ENCODE measurements around the gene CFAP299.
"Not testable (repeated sequence)": the region's sequence is repeated elsewhere in the genome, so short reads cannot be mapped to it uniquely, and the experiment has no call there.

Gene CFAP299

GRCh38 chr4:80776168-80776567, 440.6 kb downstream of the CFAP299 start:
- DNase-seq (ENCODE audit: low read depth): no peak
- H3K4me3 ChIP-seq (ENCODE audit: low read depth, low read length): no peak overlapping the region
- no peak for TF ChIP-seq CTCF (IDR thresholded peaks at IDR 0.05; ENCODE audit: control insufficient read depth, extremely low read depth, insufficient read depth)

- H3K4me3 ChIP-seq (ENCODE audit: low read depth, low read length): no peak overlapping the region
- DNase-seq (ENCODE audit: low read depth): no peak
- TF ChIP-seq CTCF (IDR thresholded peaks at IDR 0.05; ENCODE audit: control insufficient read depth, extremely low read depth, insufficient read depth): no peak
These were observed 445.9 kb downstream of the CFAP299 start for GRCh38 chr4:80781431-80781830.

DNA sequence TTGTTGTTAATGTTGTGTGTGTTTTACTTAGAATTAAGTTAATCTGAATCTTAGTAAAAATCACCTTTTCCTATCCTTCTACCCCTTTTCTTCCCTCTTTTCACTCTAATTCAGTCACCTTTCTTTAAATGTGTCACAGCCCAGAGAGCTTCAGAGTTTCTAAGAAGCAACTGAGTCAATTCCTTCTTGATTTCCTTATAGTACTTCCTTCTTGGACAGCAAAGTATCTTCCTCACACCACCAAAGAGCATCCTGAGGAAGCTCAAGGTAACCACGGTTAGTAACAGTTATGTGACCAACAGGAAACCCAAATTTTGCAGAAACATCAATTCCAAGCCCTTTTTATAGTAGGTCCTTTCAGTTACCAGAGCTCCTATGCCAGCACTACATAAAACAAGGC, 451.8 kb downstream of the CFAP299 start:
- no peak overlapping the region for H3K4me3 ChIP-seq (ENCODE audit: low read depth, low read length)
- no peak for TF ChIP-seq CTCF (IDR thresholded peaks at IDR 0.05; ENCODE audit: control insufficient read depth, extremely low read depth, insufficient read depth)
- no peak for DNase-seq (ENCODE audit: low read depth)

GRCh38 chr4:80788798-80789197, 453.3 kb downstream of the CFAP299 start:
- H3K4me3 ChIP-seq (ENCODE audit: low read depth, low read length): no peak overlapping the region
- no peak for TF ChIP-seq CTCF (IDR thresholded peaks at IDR 0.05; ENCODE audit: control insufficient read depth, extremely low read depth, insufficient read depth)
- DNase-seq (ENCODE audit: low read depth): no peak

DNA sequence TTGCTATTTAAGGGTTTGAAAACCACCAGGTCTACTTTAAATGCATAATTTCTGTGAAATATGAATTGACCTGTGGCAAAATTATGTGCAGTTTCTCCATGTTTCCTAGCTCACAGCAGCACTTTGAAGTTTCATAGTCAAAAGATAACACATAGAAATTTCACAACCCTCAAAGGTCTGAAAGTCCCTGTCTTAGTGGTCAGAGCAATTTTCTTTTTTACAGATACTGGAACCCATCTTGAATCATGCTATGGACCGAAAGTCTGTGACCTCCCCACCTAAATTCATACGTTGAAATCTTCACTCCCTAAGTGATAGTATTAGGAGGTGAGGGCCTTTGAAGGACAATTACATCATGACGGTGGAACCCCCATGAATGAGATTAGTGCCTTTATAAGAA, 454.6 kb downstream of the CFAP299 start:
- no peak overlapping the region for H3K4me3 ChIP-seq (ENCODE audit: low read depth, low read length)
- no peak for TF ChIP-seq CTCF (IDR thresholded peaks at IDR 0.05; ENCODE audit: control insufficient read depth, extremely low read depth, insufficient read depth)
- no peak for DNase-seq (ENCODE audit: low read depth)

DNA sequence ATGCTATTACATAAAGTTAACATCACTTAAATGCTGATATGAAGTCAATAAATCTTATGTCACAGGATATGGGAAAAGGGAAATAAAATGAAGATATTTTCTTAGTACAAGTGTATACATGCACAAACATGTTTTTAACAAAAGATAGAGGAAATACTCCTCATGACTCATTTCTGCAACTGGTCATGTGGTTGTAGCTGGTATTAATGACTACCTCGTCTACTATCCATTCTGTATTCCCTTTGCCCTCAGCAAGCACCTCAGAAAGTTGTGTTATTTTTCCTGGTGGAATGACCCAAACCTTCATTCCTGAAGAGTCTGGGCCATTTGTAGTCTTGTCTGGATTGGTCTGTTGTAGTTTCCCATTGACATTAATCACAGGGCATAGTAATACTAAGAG, 458.1 kb downstream of the CFAP299 start:
- H3K4me3 ChIP-seq (ENCODE audit: low read depth, low read length); DNase-seq (ENCODE audit: low read depth): not testable (repeated sequence)

DNA sequence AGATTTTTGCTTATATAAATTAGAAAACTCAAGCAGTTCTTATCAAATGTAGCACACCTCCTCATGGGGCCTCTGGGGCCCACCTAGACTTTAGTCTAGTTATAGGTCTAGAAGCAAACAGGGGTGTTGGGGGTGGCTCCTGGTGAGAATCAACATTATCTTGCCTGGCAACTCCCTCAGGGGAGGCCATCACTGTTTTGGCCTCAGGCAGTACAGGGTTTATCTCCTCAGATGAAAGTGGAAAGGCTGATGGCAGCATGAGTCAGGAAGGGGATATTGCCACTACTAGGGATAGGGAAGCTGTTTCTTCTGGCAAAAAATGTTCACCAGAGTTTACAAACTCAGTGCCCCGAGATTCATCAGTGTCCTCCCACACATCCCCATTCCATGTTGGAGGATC, 462.6 kb downstream of the CFAP299 start:
- no peak overlapping the region for H3K4me3 ChIP-seq (ENCODE audit: low read depth, low read length)
- TF ChIP-seq CTCF (IDR thresholded peaks at IDR 0.05; ENCODE audit: control insufficient read depth, extremely low read depth, insufficient read depth): no peak
- DNase-seq (ENCODE audit: low read depth): no peak

GRCh38 chr4:80800719-80801118, 465.2 kb downstream of the CFAP299 start:
- not testable (repeated sequence) for DNase-seq (ENCODE audit: low read depth)

More at GRCh38 chr4:80800719-80801118, 465.2 kb downstream of the CFAP299 start:
- H3K4me3 ChIP-seq (ENCODE audit: low read depth, low read length): not testable (repeated sequence)
